Ectodermal cell (in vitro differentiated cells): ENCODE data around the gene CACNA1B.
"Not testable (repeated sequence)": the region's sequence is repeated elsewhere in the genome, so short reads cannot be mapped to it uniquely, and the experiment has no call there.

Source experiments
- H3K27ac ChIP-seq: 2 replicates; pipeline ENCODE4 v1.7.0; 2013; ENCODE audit warnings: mild to moderate bottlenecking, low read depth, low read length; ENCODE audit not compliant: insufficient read depth, poor library complexity, severe bottlenecking
- H3K27me3 ChIP-seq: 2 replicates; pipeline ENCODE4 v1.7.0; 2013; ENCODE audit warnings: mild to moderate bottlenecking, low read length; ENCODE audit not compliant: insufficient read depth, control insufficient read depth, poor library complexity, severe bottlenecking
- H3K36me3 ChIP-seq: one replicate; pipeline ENCODE4 v1.7.0; 2013; ENCODE audit warnings: low read length; ENCODE audit not compliant: control insufficient read depth, insufficient read depth
- H3K4me1 ChIP-seq: one replicate; pipeline ENCODE4 v1.7.0; 2013; ENCODE audit warnings: low read length; ENCODE audit not compliant: control insufficient read depth, insufficient read depth
- H3K4me3 ChIP-seq: 2 replicates; pipeline ENCODE4 v1.7.0; 2013; ENCODE audit warnings: low read depth, low read length, control low read depth; ENCODE audit not compliant: insufficient read depth
- H3K9me3 ChIP-seq: 2 replicates; pipeline ENCODE4 v1.7.0; 2013; ENCODE audit warnings: mild to moderate bottlenecking, low read length, moderate library complexity; ENCODE audit not compliant: control insufficient read depth
- WGBS, 2 experiments: methylation state at CpG; one replicate each; pipeline ENCODE4 v1.1.7; 2013; ENCODE audit warnings: missing lambda C conversion rate in 2 of 2; 5-methylcytosine and 5-hydroxymethylcytosine counted together

CACNA1B gene

DNA sequence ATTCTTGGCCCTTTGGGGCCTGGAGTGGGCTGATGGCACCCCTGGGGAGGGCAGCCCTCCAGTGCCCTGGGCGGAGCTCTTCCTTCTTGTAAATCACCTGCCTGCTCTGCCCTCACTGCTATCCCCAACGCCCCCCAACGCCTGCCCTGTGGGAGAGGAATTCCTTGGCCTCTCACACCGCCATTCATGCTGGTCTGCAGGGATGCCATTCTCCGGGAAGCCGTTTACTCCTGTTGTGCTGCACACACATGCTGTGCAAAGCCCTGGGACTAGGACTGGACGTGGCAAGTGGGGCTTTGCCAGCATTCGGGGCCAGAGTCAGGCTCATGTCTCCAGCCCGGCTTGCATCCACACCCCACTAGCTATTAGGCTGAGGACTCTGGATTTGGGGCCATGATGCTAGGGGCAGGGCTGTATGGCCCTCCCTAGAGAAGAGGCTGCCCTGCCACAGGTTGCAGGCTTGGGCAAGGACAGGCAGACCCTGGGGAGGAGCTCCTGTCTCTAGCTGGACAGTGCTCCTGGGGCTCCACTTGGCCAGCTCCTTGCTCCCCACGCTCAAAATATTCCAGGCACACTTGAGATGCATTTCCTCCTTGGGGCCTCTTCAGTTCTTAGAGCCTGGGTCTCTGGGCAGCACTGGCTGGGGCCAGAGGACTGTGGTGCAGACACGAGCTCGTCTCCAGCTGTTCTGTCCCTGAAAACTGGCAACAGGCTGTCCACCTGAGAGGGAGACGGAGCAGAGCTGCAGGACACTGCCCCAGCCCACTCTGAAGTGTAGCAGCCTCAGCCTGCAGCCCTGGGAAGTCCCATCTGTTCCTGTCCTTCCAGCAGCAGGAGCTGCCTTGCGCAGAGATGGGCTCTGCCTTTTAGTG lies 226.9 kb downstream of the CACNA1B start:
- 73 to 76% methylated on average over 14 of the region's 14 CpGs for WGBS, 2 experiments
- no peaks in the 10 kb centered on the region for H3K9me3 ChIP-seq
- no peak overlapping the region for H3K4me3 ChIP-seq
- no peak overlapping the region for H3K27ac ChIP-seq
- H3K4me1 ChIP-seq = peaks cover 7% of the 10 kb centered on the region
- no peaks in the 10 kb centered on the region for H3K27me3 ChIP-seq
- no peaks in the 10 kb centered on the region for H3K36me3 ChIP-seq

DNA sequence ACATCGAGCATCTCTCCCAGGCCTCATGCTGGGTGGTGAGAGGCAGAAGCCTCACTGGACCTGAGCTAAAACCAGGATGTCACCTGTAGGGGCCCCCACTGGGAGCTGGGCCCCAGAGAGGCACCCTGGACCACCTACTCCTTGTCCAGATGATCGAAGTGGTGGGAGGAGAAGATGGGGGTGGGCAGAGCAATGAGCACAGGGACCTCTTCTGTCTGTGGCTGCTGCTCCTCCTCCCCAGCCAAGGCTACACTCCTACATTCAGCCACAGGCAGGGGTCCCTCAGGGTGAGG lies 227.5 kb downstream of the CACNA1B start:
- 90 to 92% methylated on average over 2 of the region's 2 CpGs for WGBS, 2 experiments
- no peaks in the 10 kb centered on the region for H3K27me3 ChIP-seq

DNA sequence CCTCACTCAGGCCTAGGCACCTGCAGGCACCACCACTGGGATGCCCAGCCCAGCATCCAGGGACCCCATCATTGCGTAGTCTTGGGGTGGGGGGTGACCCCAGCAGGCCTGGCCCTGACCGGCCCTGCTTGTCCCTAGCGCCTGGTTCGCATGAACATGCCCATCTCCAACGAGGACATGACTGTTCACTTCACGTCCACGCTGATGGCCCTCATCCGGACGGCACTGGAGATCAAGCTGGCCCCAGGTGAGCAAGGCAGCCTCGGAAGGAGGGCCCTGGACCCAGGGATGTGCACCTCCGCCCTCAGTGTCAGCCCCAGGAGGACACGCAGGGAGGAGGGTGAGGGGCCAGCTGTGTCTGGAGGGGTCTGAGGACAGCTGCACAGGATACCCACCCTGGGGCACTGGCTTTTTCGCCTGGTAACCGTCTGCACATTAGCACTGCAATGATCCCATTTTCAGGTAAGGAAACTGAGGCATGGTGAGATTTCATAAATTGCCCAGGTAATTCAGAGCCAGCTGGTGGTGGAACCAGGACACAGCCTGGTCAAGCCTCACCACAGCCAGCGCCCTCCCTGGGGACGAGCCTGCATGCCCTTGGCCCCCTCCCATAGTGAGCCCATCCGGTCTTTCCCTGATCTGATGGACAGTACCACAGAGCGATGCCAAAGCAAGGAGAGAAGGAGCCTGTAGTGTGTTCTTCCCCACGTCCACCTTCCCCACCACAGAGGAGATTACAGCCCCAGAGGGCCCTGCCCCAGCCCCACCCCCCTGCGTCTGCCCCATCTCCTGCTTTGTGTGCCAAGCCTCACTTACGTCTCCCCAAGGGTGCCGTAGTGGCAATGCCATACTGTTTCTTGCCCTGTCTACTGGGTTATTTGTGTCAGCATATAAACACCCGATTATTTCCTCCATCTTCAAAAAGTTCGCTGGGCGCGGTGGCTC lies 228.3 kb downstream of the CACNA1B start:
- WGBS, 2 experiments = 91 to 92% methylated on average over 26 of the region's 26 CpGs
- Histone ChIP-seq H3K36me3 (no peaks in the 10 kb centered on the region), H3K9me3 (no peaks in the 10 kb centered on the region), H3K27ac (no peak overlapping the region), H3K27me3 (no peaks in the 10 kb centered on the region), H3K4me3 (no peak overlapping the region), H3K4me1 (peaks cover 7% of the 10 kb centered on the region)

More for the DNA sequence above, 227.5 kb downstream of the CACNA1B start:
- Histone ChIP-seq H3K36me3 (no peaks in the 10 kb centered on the region), H3K27ac (no peak overlapping the region), H3K4me1 (peaks cover 7% of the 10 kb centered on the region), H3K4me3 (no peak overlapping the region), H3K9me3 (no peaks in the 10 kb centered on the region)

DNA sequence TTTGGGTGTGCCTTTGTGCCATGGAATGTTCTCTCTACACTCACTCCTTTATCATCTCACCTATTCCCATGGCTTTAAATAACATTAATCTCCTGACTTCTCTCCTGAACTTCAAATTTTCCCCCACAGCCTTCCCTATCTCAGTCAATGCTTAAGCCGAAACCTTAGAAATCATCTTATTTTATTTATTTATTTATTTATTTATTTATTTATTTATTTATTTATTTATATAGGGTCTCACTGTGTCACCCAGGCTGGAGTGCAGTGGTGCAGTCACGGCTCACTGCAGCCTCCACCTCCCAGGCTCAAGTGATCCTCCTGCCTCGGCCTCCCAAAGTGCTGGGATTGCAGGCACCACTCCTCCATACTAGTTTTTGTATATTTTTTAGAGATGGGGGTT lies 229.5 kb downstream of the CACNA1B start:
- not testable (repeated sequence) for H3K27me3 ChIP-seq, H3K27ac ChIP-seq, H3K4me1 ChIP-seq, H3K9me3 ChIP-seq, H3K4me3 ChIP-seq, H3K36me3 ChIP-seq
- 79 to 88% methylated on average over 2 of the region's 3 CpGs for WGBS, 2 experiments

DNA sequence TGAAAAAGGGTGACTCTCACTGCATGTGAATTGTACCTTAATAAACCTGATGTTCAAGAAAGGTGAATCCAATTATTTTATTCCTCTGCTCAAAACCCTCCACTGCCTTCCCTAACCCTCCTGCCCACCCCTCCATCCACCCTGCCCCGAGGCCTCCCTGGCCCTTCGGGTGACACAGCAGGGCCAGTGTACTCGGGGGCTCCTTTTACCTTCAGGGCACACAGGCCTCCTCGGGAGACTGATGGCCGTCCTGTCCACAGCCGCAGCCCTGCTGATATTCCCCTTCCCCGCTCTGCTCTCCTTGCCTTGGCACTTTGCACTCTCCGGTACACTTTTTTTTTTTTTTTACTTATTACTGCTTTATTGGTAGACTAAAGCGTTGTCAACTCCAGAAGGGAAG lies 234.0 kb downstream of the CACNA1B start:
- no peak overlapping the region for H3K27ac ChIP-seq
- 86 to 89% methylated on average over 8 to 9 of the region's 9 CpGs for WGBS, 2 experiments
- no peaks in the 10 kb centered on the region for H3K36me3 ChIP-seq
- no peaks in the 10 kb centered on the region for H3K4me1 ChIP-seq
- H3K9me3 ChIP-seq = no peaks in the 10 kb centered on the region
- H3K4me3 ChIP-seq = no peak overlapping the region
- H3K27me3 ChIP-seq = no peaks in the 10 kb centered on the region

DNA sequence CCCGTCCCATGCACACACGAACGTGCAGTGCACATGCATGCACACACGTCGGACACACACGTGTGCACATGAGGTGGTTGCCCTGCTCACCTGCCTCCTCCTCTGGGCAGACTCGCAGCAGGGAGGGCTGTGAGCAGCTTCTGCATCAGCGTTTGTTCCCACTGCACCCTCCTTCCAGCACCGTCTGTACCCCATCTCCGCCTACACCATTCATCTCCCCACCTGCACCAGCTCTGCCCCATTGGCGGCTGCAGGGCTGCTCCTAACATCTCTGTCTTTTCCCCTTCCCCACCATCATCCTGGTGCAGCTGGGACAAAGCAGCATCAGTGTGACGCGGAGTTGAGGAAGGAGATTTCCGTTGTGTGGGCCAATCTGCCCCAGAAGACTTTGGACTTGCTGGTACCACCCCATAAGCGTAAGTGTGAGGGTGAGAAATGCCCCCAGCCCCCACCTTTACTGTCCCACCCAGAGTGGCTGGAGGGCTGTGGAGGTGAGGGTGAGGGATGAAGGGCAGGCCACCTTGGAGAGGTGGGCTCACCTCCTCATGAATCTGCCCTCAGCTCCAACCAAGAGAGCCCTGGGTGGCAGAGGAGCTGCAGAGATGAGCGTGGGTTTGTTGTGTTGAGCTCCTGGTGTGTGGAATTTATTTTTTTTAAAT lies 234.6 kb downstream of the CACNA1B start:
- H3K27ac ChIP-seq = no peak overlapping the region
- H3K36me3 ChIP-seq = no peaks in the 10 kb centered on the region
- 88 to 90% methylated on average over 16 of the region's 16 CpGs for WGBS, 2 experiments
- H3K4me1 ChIP-seq = no peaks in the 10 kb centered on the region
- no peaks in the 10 kb centered on the region for H3K9me3 ChIP-seq
- H3K27me3 ChIP-seq = no peaks in the 10 kb centered on the region
- H3K4me3 ChIP-seq = no peak overlapping the region

DNA sequence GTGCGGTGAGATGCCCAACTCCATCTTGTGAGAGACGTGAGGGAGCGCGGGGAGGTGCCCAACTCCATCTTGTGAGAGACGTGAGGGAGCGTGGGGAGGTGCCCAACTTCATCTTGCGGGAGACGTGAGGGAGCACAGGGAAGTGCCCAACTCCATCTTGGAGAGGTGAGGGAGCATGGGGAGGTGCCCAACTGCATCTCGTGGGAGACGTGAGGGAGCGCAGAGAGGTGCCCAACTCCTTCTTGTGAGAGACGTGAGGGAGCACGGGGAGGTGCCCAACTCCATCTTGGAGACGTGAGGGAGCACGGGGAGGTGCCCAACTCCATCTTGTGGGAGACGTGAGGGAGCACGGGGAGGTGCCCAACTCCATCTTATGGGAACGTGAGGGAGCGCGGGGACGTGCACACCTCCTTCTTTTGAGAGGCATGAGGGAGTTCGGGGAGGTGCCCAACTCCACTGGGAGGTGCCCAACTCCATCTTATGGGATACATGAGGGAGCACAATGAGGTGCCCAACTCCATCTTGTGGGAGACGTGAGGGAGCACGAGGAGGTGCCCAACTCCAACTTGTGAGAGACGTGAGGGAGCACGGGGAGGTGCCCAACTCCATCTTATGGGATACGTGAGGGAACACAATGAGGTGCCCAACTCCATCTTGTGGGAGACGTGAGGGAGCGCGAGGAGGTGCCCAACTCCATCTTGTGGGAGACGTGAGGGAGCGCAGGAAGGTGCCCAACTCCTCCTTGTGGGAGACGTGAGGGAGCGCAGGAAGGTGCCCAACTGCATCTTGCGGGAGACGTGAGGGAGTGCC lies 235.4 kb downstream of the CACNA1B start:
- 87% methylated on average over 36 of the region's 36 CpGs for WGBS, 2 experiments
- H3K27me3 ChIP-seq = no peaks in the 10 kb centered on the region
- no peak overlapping the region for H3K27ac ChIP-seq
- no peaks in the 10 kb centered on the region for H3K36me3 ChIP-seq
- H3K4me1 ChIP-seq = no peaks in the 10 kb centered on the region
- no peak overlapping the region for H3K4me3 ChIP-seq
- H3K9me3 ChIP-seq = no peaks in the 10 kb centered on the region

DNA sequence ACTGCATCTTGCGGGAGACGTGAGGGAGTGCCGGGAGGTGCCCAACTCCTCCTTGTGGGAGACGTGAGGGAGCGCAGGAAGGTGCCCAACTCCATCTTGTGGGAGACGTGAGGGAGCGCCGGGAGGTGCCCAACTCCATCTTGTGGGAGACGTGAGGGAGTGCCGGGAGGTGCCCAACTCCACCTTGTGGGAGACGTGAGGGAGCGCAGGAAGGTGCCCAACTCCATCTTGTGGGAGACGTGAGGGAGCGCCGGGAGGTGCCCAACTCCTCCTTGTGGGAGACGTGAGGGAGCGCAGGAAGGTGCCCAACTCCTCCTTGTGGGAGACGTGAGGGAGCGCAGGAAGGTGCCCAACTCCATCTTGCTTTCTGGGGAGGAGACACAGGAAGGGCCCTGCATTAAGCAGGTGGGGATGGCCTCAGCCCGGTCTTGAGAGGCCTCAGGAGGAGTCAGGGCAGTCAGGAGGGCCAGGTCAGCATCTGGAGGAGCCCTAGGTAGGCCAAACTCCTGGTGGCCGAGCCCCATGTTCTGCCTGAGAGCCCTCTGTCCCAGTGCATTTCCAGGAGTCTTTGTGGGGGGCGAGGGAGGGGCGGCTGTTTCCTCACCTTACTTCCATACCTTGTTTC lies 236.2 kb downstream of the CACNA1B start:
- H3K4me1 ChIP-seq, H3K27ac ChIP-seq, H3K36me3 ChIP-seq, H3K27me3 ChIP-seq, H3K9me3 ChIP-seq, H3K4me3 ChIP-seq: not testable (repeated sequence)
- 88 to 89% methylated on average over 23 of the region's 23 CpGs for WGBS, 2 experiments

DNA sequence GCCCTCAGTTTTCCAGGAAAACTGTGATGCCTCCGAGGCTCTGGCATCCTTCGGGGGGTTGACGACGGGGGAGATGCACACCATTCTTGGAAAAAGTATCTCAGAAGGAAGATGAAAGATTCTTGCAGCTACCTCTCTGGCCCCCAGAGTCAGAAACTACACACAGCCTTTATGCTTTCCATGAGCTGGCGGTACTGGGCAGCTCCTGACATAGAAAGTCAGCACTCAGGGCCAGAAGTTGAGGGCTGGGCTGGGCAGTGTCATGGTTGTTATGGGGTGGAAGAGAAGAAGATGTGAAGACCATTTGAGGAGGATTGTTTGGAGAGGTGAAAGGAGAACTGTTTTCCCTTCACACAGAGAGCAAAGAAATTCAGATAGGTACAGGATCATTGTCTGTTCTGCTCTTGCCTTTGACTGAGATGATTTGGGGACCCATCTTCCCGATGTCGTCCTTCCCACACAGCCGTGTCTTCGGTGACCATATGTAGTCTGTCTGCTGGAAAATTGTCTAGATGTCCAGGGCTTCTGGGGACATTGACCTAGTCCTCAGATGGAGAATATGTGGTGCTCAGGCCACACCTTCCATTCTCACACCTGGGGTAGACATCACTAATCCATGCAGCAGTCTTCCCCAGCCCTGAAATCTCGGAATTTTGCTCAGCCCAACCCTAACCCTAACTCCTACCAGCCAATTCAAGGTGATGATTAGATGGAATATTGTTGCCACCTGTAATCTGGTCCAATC lies 237.1 kb downstream of the CACNA1B start:
- Histone ChIP-seq H3K4me3 (no peak overlapping the region), H3K4me1 (no peaks in the 10 kb centered on the region), H3K36me3 (no peaks in the 10 kb centered on the region), H3K27me3 (no peaks in the 10 kb centered on the region), H3K27ac (no peak overlapping the region), H3K9me3 (no peaks in the 10 kb centered on the region)
- 89 to 92% methylated on average over 9 of the region's 10 CpGs for WGBS, 2 experiments
